Measurements from ENCODE around the gene TCF7L1. TPM values are rescaled to one million over a fixed set of nuclear protein-coding genes. Genes with fewer than 3 reads are reported as not detected.
"Not testable (repeated sequence)": the region's sequence is repeated elsewhere in the genome, so short reads cannot be mapped to it uniquely, and the experiment has no call there.

The TCF7L1 gene
- total and polyA plus RNA-seq, 9 donors: 5.1 to 53.1 (median 41.3) TPM

- peak; percentile 65 for DNase-seq
- Histone ChIP-seq H3K36me3 (ENCODE audit: control insufficient read depth, insufficient read depth, low read length) (peaks cover 37% of the 10 kb centered on the region), H3K27me3 (ENCODE audit: control insufficient read depth, insufficient read depth, low read length) (no peaks in the 10 kb centered on the region), H3K4me3 (ENCODE audit: low read length) (peak overlapping the region; percentile 93), H3K27ac (ENCODE audit: low read length) (peak overlapping the region; percentile 100), H3K4me1 (ENCODE audit: control insufficient read depth, insufficient read depth, low read length) (peaks cover 24% of the 10 kb centered on the region), H3K9me3 (replicated peaks; ENCODE audit: control insufficient read depth, low read depth, low read length) (no peaks in the 10 kb centered on the region)
- 31% methylated on average over 28 of the region's 32 CpGs for WGBS (ENCODE audit: insufficient coverage)
These were observed 193.4 kb downstream of the TCF7L1 start for GRCh38 chr2:85326406-85327159.

DNA sequence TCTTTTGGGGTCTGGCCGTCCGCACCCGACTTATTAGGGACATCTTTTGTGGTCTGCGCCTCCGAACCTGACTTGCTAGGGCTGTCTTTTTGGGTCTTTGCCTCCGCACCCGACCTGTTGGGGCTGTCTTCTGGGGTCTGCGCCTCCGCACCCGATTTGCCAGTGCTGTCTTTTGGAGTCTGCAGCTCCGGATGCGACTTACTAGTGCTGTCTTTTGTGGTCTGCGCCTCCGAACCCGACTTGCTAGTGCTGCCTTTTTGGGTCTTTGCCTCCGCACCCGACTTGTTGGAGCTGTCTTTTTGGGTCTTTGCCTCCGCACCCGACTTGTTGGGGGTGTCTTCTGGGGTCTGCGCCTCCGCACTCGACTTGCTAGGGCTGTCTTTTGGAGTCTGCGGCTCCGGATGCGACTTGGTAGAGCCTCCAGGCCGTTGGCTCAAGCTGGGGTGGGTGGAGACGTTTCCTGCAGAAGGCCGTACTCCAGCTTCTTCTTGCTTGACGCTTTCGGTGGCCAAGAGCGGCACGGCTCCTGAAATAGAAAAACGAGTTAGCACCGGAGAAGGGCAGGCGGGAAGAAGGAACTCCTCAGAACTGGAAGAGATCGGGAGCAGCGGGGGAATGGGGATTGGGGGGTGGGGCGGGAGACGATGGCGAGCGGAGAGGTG, 194.1 kb downstream of the TCF7L1 start:
- WGBS (ENCODE audit: insufficient coverage): 3% methylated on average over 40 of the region's 41 CpGs
- H3K4me1 ChIP-seq (ENCODE audit: control insufficient read depth, insufficient read depth, low read length): peaks cover 24% of the 10 kb centered on the region

GRCh38 chr2:85327822-85328617, 194.8 kb downstream of the TCF7L1 start, which contains the start of gene TGOLN2:
Gene TGOLN2 (minus strand): TSS chr2:85327989. CDS start chr2:85327962, 27 bp downstream.
- peaks cover 23% of the 10 kb centered on the region for H3K36me3 ChIP-seq (ENCODE audit: control insufficient read depth, insufficient read depth, low read length)
- H3K4me1 ChIP-seq (ENCODE audit: control insufficient read depth, insufficient read depth, low read length): peaks cover 24% of the 10 kb centered on the region
- peak; percentile 98 for DNase-seq
- H3K9me3 ChIP-seq (replicated peaks; ENCODE audit: control insufficient read depth, low read depth, low read length): no peaks in the 10 kb centered on the region
- WGBS (ENCODE audit: insufficient coverage): 0% methylated on average over 51 of the region's 57 CpGs
- H3K27ac ChIP-seq (ENCODE audit: low read length): peak within 1 kb of the TSS; percentile 100
- H3K27me3 ChIP-seq (ENCODE audit: control insufficient read depth, insufficient read depth, low read length): no peaks in the 10 kb centered on the region
- peak within 1 kb of the TSS; percentile 93 for H3K4me3 ChIP-seq (ENCODE audit: low read length)

More for the DNA sequence above, 194.1 kb downstream of the TCF7L1 start:
- H3K27ac ChIP-seq (ENCODE audit: low read length): peak overlapping the region; percentile 100
- DNase-seq: peak; percentile 70
- no peaks in the 10 kb centered on the region for H3K27me3 ChIP-seq (ENCODE audit: control insufficient read depth, insufficient read depth, low read length)
- peaks cover 30% of the 10 kb centered on the region for H3K36me3 ChIP-seq (ENCODE audit: control insufficient read depth, insufficient read depth, low read length)
- H3K4me3 ChIP-seq (ENCODE audit: low read length): peak overlapping the region; percentile 93
- no peaks in the 10 kb centered on the region for H3K9me3 ChIP-seq (replicated peaks; ENCODE audit: control insufficient read depth, low read depth, low read length)

- Histone ChIP-seq H3K9me3 (replicated peaks; ENCODE audit: control insufficient read depth, low read depth, low read length) (no peaks in the 10 kb centered on the region), H3K4me3 (ENCODE audit: low read length) (no peak overlapping the region), H3K36me3 (ENCODE audit: control insufficient read depth, insufficient read depth, low read length) (peaks cover 14% of the 10 kb centered on the region), H3K27me3 (ENCODE audit: control insufficient read depth, insufficient read depth, low read length) (no peaks in the 10 kb centered on the region), H3K27ac (ENCODE audit: low read length) (no peak overlapping the region), H3K4me1 (ENCODE audit: control insufficient read depth, insufficient read depth, low read length) (peaks cover 24% of the 10 kb centered on the region)
- DNase-seq: no peak
These were observed 196.0 kb downstream of the TCF7L1 start for GRCh38 chr2:85329181-85329651.

GRCh38 chr2:85329701-85330100, 196.5 kb downstream of the TCF7L1 start:
- H3K27me3 ChIP-seq (ENCODE audit: control insufficient read depth, insufficient read depth, low read length); H3K4me3 ChIP-seq (ENCODE audit: low read length); DNase-seq; H3K9me3 ChIP-seq (replicated peaks; ENCODE audit: control insufficient read depth, low read depth, low read length); H3K36me3 ChIP-seq (ENCODE audit: control insufficient read depth, insufficient read depth, low read length); H3K27ac ChIP-seq (ENCODE audit: low read length): not testable (repeated sequence)
- peaks cover 23% of the 10 kb centered on the region for H3K4me1 ChIP-seq (ENCODE audit: control insufficient read depth, insufficient read depth, low read length)
- WGBS (ENCODE audit: insufficient coverage): no CpG with 5 or more reads among the region's 3 CpGs

- peaks cover 5% of the 10 kb centered on the region for H3K36me3 ChIP-seq (ENCODE audit: control insufficient read depth, insufficient read depth, low read length)
- no peak overlapping the region for H3K27ac ChIP-seq (ENCODE audit: low read length)
- 100% methylated on average over 2 of the region's 13 CpGs for WGBS (ENCODE audit: insufficient coverage)
- no peak overlapping the region for H3K4me3 ChIP-seq (ENCODE audit: low read length)
- no peaks in the 10 kb centered on the region for H3K9me3 ChIP-seq (replicated peaks; ENCODE audit: control insufficient read depth, low read depth, low read length)
- no peaks in the 10 kb centered on the region for H3K27me3 ChIP-seq (ENCODE audit: control insufficient read depth, insufficient read depth, low read length)
- peaks cover 13% of the 10 kb centered on the region for H3K4me1 ChIP-seq (ENCODE audit: control insufficient read depth, insufficient read depth, low read length)
- no peak for DNase-seq
These were observed 197.8 kb downstream of the TCF7L1 start for GRCh38 chr2:85330839-85331636.

- H3K27ac ChIP-seq (ENCODE audit: low read length); H3K4me1 ChIP-seq (ENCODE audit: control insufficient read depth, insufficient read depth, low read length); H3K36me3 ChIP-seq (ENCODE audit: control insufficient read depth, insufficient read depth, low read length); H3K9me3 ChIP-seq (replicated peaks; ENCODE audit: control insufficient read depth, low read depth, low read length); H3K4me3 ChIP-seq (ENCODE audit: low read length); H3K27me3 ChIP-seq (ENCODE audit: control insufficient read depth, insufficient read depth, low read length); DNase-seq: not testable (repeated sequence)
- 100% methylated on average over 1 of the region's 4 CpGs for WGBS (ENCODE audit: insufficient coverage)
These were observed 200.7 kb downstream of the TCF7L1 start for GRCh38 chr2:85333877-85334276.

DNA sequence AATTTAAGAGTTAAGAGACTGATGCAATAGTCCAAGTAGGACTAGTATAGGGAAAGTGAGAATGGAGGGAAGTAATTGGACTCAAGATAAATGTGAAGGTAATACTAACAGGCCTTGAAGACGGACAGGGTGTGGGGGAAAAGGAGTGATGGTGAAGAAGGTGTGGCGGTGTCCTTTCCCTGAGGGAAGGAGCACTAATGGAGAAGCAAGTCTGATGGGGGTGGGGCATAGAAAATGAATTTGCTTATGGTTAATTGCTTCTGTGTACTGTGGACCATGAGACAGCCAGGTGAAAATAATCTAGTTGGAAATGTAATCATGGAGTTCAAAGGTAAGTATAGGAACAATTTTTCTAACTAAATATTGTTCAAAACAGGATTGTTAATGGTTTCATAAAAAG, 201.7 kb downstream of the TCF7L1 start:
- Histone ChIP-seq H3K9me3 (replicated peaks; ENCODE audit: control insufficient read depth, low read depth, low read length) (no peaks in the 10 kb centered on the region), H3K27me3 (ENCODE audit: control insufficient read depth, insufficient read depth, low read length) (peaks cover 7% of the 10 kb centered on the region), H3K4me1 (ENCODE audit: control insufficient read depth, insufficient read depth, low read length) (no peaks in the 10 kb centered on the region), H3K36me3 (ENCODE audit: control insufficient read depth, insufficient read depth, low read length) (no peaks in the 10 kb centered on the region), H3K4me3 (ENCODE audit: low read length) (no peak overlapping the region), H3K27ac (ENCODE audit: low read length) (no peak overlapping the region)
- 44% methylated on average over 2 of the region's 2 CpGs for WGBS (ENCODE audit: insufficient coverage)
- no peak for DNase-seq

- no peak overlapping the region for H3K4me3 ChIP-seq (ENCODE audit: low read length)
- H3K4me1 ChIP-seq (ENCODE audit: control insufficient read depth, insufficient read depth, low read length): no peaks in the 10 kb centered on the region
- DNase-seq: no peak
- peaks cover 7% of the 10 kb centered on the region for H3K27me3 ChIP-seq (ENCODE audit: control insufficient read depth, insufficient read depth, low read length)
- H3K36me3 ChIP-seq (ENCODE audit: control insufficient read depth, insufficient read depth, low read length): peaks cover 12% of the 10 kb centered on the region
- WGBS (ENCODE audit: insufficient coverage): 29% methylated on average over 8 of the region's 13 CpGs
- no peaks in the 10 kb centered on the region for H3K9me3 ChIP-seq (replicated peaks; ENCODE audit: control insufficient read depth, low read depth, low read length)
- H3K27ac ChIP-seq (ENCODE audit: low read length): no peak overlapping the region
These were observed 207.1 kb downstream of the TCF7L1 start for GRCh38 chr2:85340034-85340892.

Data from muscle of leg (tissue), 11 donors.